Measurements from ENCODE around the gene ACOX1. TPM values are rescaled to one million over a fixed set of nuclear protein-coding genes. Genes with fewer than 3 reads are reported as not detected.
"Not testable (repeated sequence)": the region's sequence is repeated elsewhere in the genome, so short reads cannot be mapped to it uniquely, and the experiment has no call there.

Gene ACOX1
- total RNA-seq, 1 donor from 2014 or later: 25.3 TPM

- Mint-ChIP-seq H3K4me1 (ENCODE audit: low read depth) (no peaks in the 10 kb centered on the region), H3K27me3 (ENCODE audit: insufficient read depth) (no peaks in the 10 kb centered on the region), H3K4me3 (no peak overlapping the region), H3K9me3 (no peaks in the 10 kb centered on the region), H3K27ac (peak overlapping the region; percentile 34), H3K36me3 (ENCODE audit: low read depth) (no peaks in the 10 kb centered on the region)
- intact Hi-C loops (cut with micrococcal nuclease): no loop called here
- no peak for DNase-seq (ENCODE audit: low spot score)
Observed at GRCh38 chr17:75987041-75987440, 8.1 kb upstream of the ACOX1 start.

GRCh38 chr17:75985986-75986385, 7.0 kb upstream of the ACOX1 start:
- H3K4me1 Mint-ChIP-seq (ENCODE audit: low read depth): peaks cover 2% of the 10 kb centered on the region
- H3K27me3 Mint-ChIP-seq (ENCODE audit: insufficient read depth): no peaks in the 10 kb centered on the region
- H3K9me3 Mint-ChIP-seq: no peaks in the 10 kb centered on the region
- no peak overlapping the region for H3K4me3 Mint-ChIP-seq
- DNase-seq (ENCODE audit: low spot score): no peak
- H3K36me3 Mint-ChIP-seq (ENCODE audit: low read depth): no peaks in the 10 kb centered on the region
- no peak overlapping the region for H3K27ac Mint-ChIP-seq
- intact Hi-C loops (cut with micrococcal nuclease): no loop called here

GRCh38 chr17:75983501-75984181, 4.7 kb upstream of the ACOX1 start:
- Mint-ChIP-seq H3K27me3 (ENCODE audit: insufficient read depth) (no peaks in the 10 kb centered on the region), H3K27ac (no peak overlapping the region), H3K36me3 (ENCODE audit: low read depth) (peaks cover 1% of the 10 kb centered on the region), H3K9me3 (no peaks in the 10 kb centered on the region), H3K4me3 (no peak overlapping the region), H3K4me1 (ENCODE audit: low read depth) (peaks cover 15% of the 10 kb centered on the region)
- no peak for DNase-seq (ENCODE audit: low spot score)
- intact Hi-C loops (cut with micrococcal nuclease): no loop called here

- Mint-ChIP-seq H3K4me1 (ENCODE audit: low read depth) (peaks cover 26% of the 10 kb centered on the region), H3K27ac (peak overlapping the region; percentile 95), H3K9me3 (no peaks in the 10 kb centered on the region), H3K36me3 (ENCODE audit: low read depth) (peaks cover 5% of the 10 kb centered on the region), H3K27me3 (ENCODE audit: insufficient read depth) (no peaks in the 10 kb centered on the region), H3K4me3 (peak overlapping the region; percentile 91)
- intact Hi-C loops (cut with micrococcal nuclease): no loop called here
- no peak for DNase-seq (ENCODE audit: low spot score)
Observed at GRCh38 chr17:75981019-75981615, 2.2 kb upstream of the ACOX1 start.

GRCh38 chr17:75980188-75981018, 1.4 kb upstream of the ACOX1 start:
- Mint-ChIP-seq H3K4me3 (peak overlapping the region; percentile 91), H3K27ac (peak overlapping the region; percentile 95), H3K27me3 (ENCODE audit: insufficient read depth) (no peaks in the 10 kb centered on the region), H3K9me3 (no peaks in the 10 kb centered on the region), H3K36me3 (ENCODE audit: low read depth) (peaks cover 10% of the 10 kb centered on the region), H3K4me1 (ENCODE audit: low read depth) (peaks cover 33% of the 10 kb centered on the region)
- intact Hi-C loops (cut with micrococcal nuclease): no loop called here
- no peak for DNase-seq (ENCODE audit: low spot score)

GRCh38 chr17:75979705-75980187, 780 bp upstream of the ACOX1 start:
- Mint-ChIP-seq H3K36me3 (ENCODE audit: low read depth) (peaks cover 10% of the 10 kb centered on the region), H3K4me3 (peak overlapping the region; percentile 91), H3K27ac (peak overlapping the region; percentile 95), H3K27me3 (ENCODE audit: insufficient read depth) (no peaks in the 10 kb centered on the region), H3K9me3 (no peaks in the 10 kb centered on the region), H3K4me1 (ENCODE audit: low read depth) (peaks cover 33% of the 10 kb centered on the region)
- no peak for DNase-seq (ENCODE audit: low spot score)
- intact Hi-C loops (cut with micrococcal nuclease): loop anchor here (1.0 to 10.0 kb wide), 12 partner anchors 18 to 1685 kb away; partner anchors contain the start of genes EXOC7, FBF1, FOXJ1 and JMJD6

- no peak for DNase-seq (ENCODE audit: low spot score)
- Mint-ChIP-seq H3K9me3 (no peaks in the 10 kb centered on the region), H3K4me1 (ENCODE audit: low read depth) (peaks cover 33% of the 10 kb centered on the region), H3K27ac (peak overlapping the region; percentile 35), H3K36me3 (ENCODE audit: low read depth) (peaks cover 23% of the 10 kb centered on the region), H3K4me3 (no peak overlapping the region), H3K27me3 (ENCODE audit: insufficient read depth) (no peaks in the 10 kb centered on the region)
- intact Hi-C loops (cut with micrococcal nuclease): loop anchor here (10.0 kb wide), 1 partner anchor 1688 kb away; no protein-coding TSS in a partner anchor
Observed at GRCh38 chr17:75976175-75976848, 2.7 kb downstream of the ACOX1 start.

GRCh38 chr17:75975757-75976174, 3.2 kb downstream of the ACOX1 start:
- DNase-seq (ENCODE audit: low spot score): no peak
- no peaks in the 10 kb centered on the region for H3K27me3 Mint-ChIP-seq (ENCODE audit: insufficient read depth)
- no peak overlapping the region for H3K4me3 Mint-ChIP-seq
- H3K27ac Mint-ChIP-seq: no peak overlapping the region
- intact Hi-C loops (cut with micrococcal nuclease): loop anchor here (10.0 kb wide), 1 partner anchor 1689 kb away; no protein-coding TSS in a partner anchor
- H3K36me3 Mint-ChIP-seq (ENCODE audit: low read depth): peaks cover 24% of the 10 kb centered on the region
- H3K9me3 Mint-ChIP-seq: no peaks in the 10 kb centered on the region
- peaks cover 29% of the 10 kb centered on the region for H3K4me1 Mint-ChIP-seq (ENCODE audit: low read depth)

GRCh38 chr17:75975187-75975586, 3.8 kb downstream of the ACOX1 start:
- intact Hi-C loops (cut with micrococcal nuclease): loop anchor here (10.0 kb wide), 1 partner anchor 1690 kb away; no protein-coding TSS in a partner anchor
- not testable (repeated sequence) for H3K4me3 Mint-ChIP-seq; DNase-seq (ENCODE audit: low spot score); H3K9me3 Mint-ChIP-seq; H3K27me3 Mint-ChIP-seq (ENCODE audit: insufficient read depth); H3K27ac Mint-ChIP-seq
- Mint-ChIP-seq H3K36me3 (ENCODE audit: low read depth) (peaks cover 27% of the 10 kb centered on the region), H3K4me1 (ENCODE audit: low read depth) (peaks cover 23% of the 10 kb centered on the region)

GRCh38 chr17:75970626-75971025, 8.3 kb downstream of the ACOX1 start:
- Mint-ChIP-seq H3K4me1 (ENCODE audit: low read depth) (peaks cover 2% of the 10 kb centered on the region), H3K36me3 (ENCODE audit: low read depth) (peaks cover 23% of the 10 kb centered on the region), H3K4me3 (no peak overlapping the region), H3K27ac (no peak overlapping the region), H3K9me3 (no peaks in the 10 kb centered on the region), H3K27me3 (ENCODE audit: insufficient read depth) (no peaks in the 10 kb centered on the region)
- no peak for DNase-seq (ENCODE audit: low spot score)
- intact Hi-C loops (cut with micrococcal nuclease): loop anchor here (10.0 kb wide), 1 partner anchor 1694 kb away; no protein-coding TSS in a partner anchor

GRCh38 chr17:75970011-75970523, 8.9 kb downstream of the ACOX1 start:
- H3K36me3 Mint-ChIP-seq (ENCODE audit: low read depth): peaks cover 22% of the 10 kb centered on the region
- no peaks in the 10 kb centered on the region for H3K27me3 Mint-ChIP-seq (ENCODE audit: insufficient read depth)
- H3K4me3 Mint-ChIP-seq: no peak overlapping the region
- intact Hi-C loops (cut with micrococcal nuclease): loop anchor here (10.0 kb wide), 1 partner anchor 1695 kb away; no protein-coding TSS in a partner anchor
- no peak overlapping the region for H3K27ac Mint-ChIP-seq
- no peaks in the 10 kb centered on the region for H3K9me3 Mint-ChIP-seq
- H3K4me1 Mint-ChIP-seq (ENCODE audit: low read depth): no peaks in the 10 kb centered on the region
- no peak for DNase-seq (ENCODE audit: low spot score)

GRCh38 chr17:75969044-75969443, 9.9 kb downstream of the ACOX1 start:
- DNase-seq (ENCODE audit: low spot score); H3K4me3 Mint-ChIP-seq; H3K4me1 Mint-ChIP-seq (ENCODE audit: low read depth); H3K27me3 Mint-ChIP-seq (ENCODE audit: insufficient read depth); intact Hi-C loops (cut with micrococcal nuclease); H3K9me3 Mint-ChIP-seq; H3K27ac Mint-ChIP-seq: not testable (repeated sequence)
- peaks cover 19% of the 10 kb centered on the region for H3K36me3 Mint-ChIP-seq (ENCODE audit: low read depth)

Measured in activated T-helper 1 cell treated with anti-CD3 and anti-CD28 coated beads, Interleukin-12 subunit alpha, Interleukin-12 subunit beta, Interleukin-2, Interleukin-4 antibody, amounts not matched to agents 30 ng/mL and 10 ng/mL and 1 ng/mL, durations not matched to agents 14 hours and 24 hours and 36 hours (primary cell).